Measurements from ENCODE around the gene ADSL.

ADSL gene

GRCh38 chr22:40419718-40420117, 73.4 kb downstream of the ADSL start:
- no peak for TF ChIP-seq OSR1 (CRISPR knock-in tag; IDR thresholded peaks at IDR 0.05)
- no peak for TF ChIP-seq PATZ1 (CRISPR knock-in tag; IDR thresholded peaks at IDR 0.05; ENCODE audit: borderline replicate concordance)
- no peak for TF ChIP-seq CSDC2 (CRISPR knock-in tag; IDR thresholded peaks at IDR 0.05)
- TF ChIP-seq BACH2 (CRISPR knock-in tag; IDR thresholded peaks at IDR 0.05; ENCODE audit: borderline replicate concordance) = no peak
- TF ChIP-seq ZNF565 (CRISPR knock-in tag; conservative IDR thresholded peaks at IDR 0.05; ENCODE audit: low read depth) = no peak
- no peak for TF ChIP-seq POU6F1 (CRISPR knock-in tag; IDR thresholded peaks at IDR 0.05; ENCODE audit: borderline replicate concordance, low read depth)
- TF ChIP-seq ESRRG (CRISPR knock-in tag; IDR thresholded peaks at IDR 0.05) = no peak
- TF ChIP-seq ZFP30 (CRISPR knock-in tag; IDR thresholded peaks at IDR 0.05) = no peak
- no peak for TF ChIP-seq CSRNP3 (CRISPR knock-in tag; IDR thresholded peaks at IDR 0.05)
- TF ChIP-seq PPARA (CRISPR knock-in tag; IDR thresholded peaks at IDR 0.05; ENCODE audit: borderline replicate concordance) = no peak
- no peak for TF ChIP-seq ZC3H10 (CRISPR knock-in tag; IDR thresholded peaks at IDR 0.05)
- TF ChIP-seq ZNF70 (CRISPR knock-in tag; IDR thresholded peaks at IDR 0.05) = no peak
- TF ChIP-seq TCF4 (CRISPR knock-in tag; IDR thresholded peaks at IDR 0.05; ENCODE audit: borderline replicate concordance) = no peak
- ATAC-seq = no peak

- TF ChIP-seq CSRNP3 (CRISPR knock-in tag; IDR thresholded peaks at IDR 0.05) (no peak), ZC3H10 (CRISPR knock-in tag; IDR thresholded peaks at IDR 0.05) (no peak), RARB (CRISPR knock-in tag; IDR thresholded peaks at IDR 0.05) (no peak), ZNF70 (CRISPR knock-in tag; IDR thresholded peaks at IDR 0.05) (no peak), POU6F1 (CRISPR knock-in tag; IDR thresholded peaks at IDR 0.05; ENCODE audit: borderline replicate concordance, low read depth) (no peak), ZNF8 (CRISPR knock-in tag; IDR thresholded peaks at IDR 0.05) (no peak), CSDC2 (CRISPR knock-in tag; IDR thresholded peaks at IDR 0.05) (no peak), CREB5 (CRISPR knock-in tag; IDR thresholded peaks at IDR 0.05; ENCODE audit: low read depth) (no peak), BACH2 (CRISPR knock-in tag; IDR thresholded peaks at IDR 0.05; ENCODE audit: borderline replicate concordance) (no peak), ZNF565 (CRISPR knock-in tag; conservative IDR thresholded peaks at IDR 0.05; ENCODE audit: low read depth) (no peak), ARNTL (CRISPR knock-in tag; IDR thresholded peaks at IDR 0.05; ENCODE audit: borderline replicate concordance, low read depth) (no peak), ISL1 (CRISPR knock-in tag; IDR thresholded peaks at IDR 0.05) (no peak), TSHZ2 (CRISPR knock-in tag; IDR thresholded peaks at IDR 0.05) (no peak), TCF4 (CRISPR knock-in tag; IDR thresholded peaks at IDR 0.05; ENCODE audit: borderline replicate concordance) (no peak), SNAI2 (CRISPR knock-in tag; IDR thresholded peaks at IDR 0.05) (no peak), PATZ1 (CRISPR knock-in tag; IDR thresholded peaks at IDR 0.05; ENCODE audit: borderline replicate concordance) (no peak), GLIS3 (CRISPR knock-in tag; IDR thresholded peaks at IDR 0.05) (no peak), ESRRG (CRISPR knock-in tag; IDR thresholded peaks at IDR 0.05) (no peak), PPARA (CRISPR knock-in tag; IDR thresholded peaks at IDR 0.05; ENCODE audit: borderline replicate concordance) (no peak)
These were observed 74.2 kb downstream of the ADSL start for GRCh38 chr22:40420341-40421081.

More at GRCh38 chr22:40420341-40421081, 74.2 kb downstream of the ADSL start:
- no peak for ATAC-seq
